HUES6 (cell line): ENCODE data around the gene AKAP6.

Experiments
- H3K27ac ChIP-seq: 2 replicates; pipeline ENCODE4 v1.7.0; 2013; ENCODE audit warnings: low read depth, mild to moderate bottlenecking, low read length, inconsistent platforms
- H3K27me3 ChIP-seq: 2 replicates; pipeline ENCODE4 v1.6.1; 2013; ENCODE audit warnings: low read length; ENCODE audit not compliant: control insufficient read depth, insufficient read depth
- H3K36me3 ChIP-seq: 2 replicates; pipeline ENCODE4 v1.6.1; 2013; ENCODE audit warnings: low read length; ENCODE audit not compliant: control insufficient read depth, insufficient read depth
- H3K4me1 ChIP-seq: 2 replicates; pipeline ENCODE4 v1.6.1; 2013; ENCODE audit warnings: low read length; ENCODE audit not compliant: control insufficient read depth, insufficient read depth
- H3K4me3 ChIP-seq: 2 replicates; pipeline ENCODE4 v1.5.1; 2013; ENCODE audit warnings: low read depth, low read length
- H3K9ac ChIP-seq: one replicate; pipeline ENCODE4 v1.6.1; 2013; ENCODE audit warnings: mild to moderate bottlenecking, low read length
- H3K9me3 ChIP-seq: 2 replicates; pipeline ENCODE4 v1.6.1; 2013; ENCODE audit warnings: low read depth, low read length; ENCODE audit not compliant: control insufficient read depth, insufficient read depth

Gene AKAP6

GRCh38 chr14:32677129-32677780 is 348.2 kb downstream of the AKAP6 start:
- Histone ChIP-seq H3K4me3 (no peak overlapping the region), H3K4me1 (no peaks in the 10 kb centered on the region), H3K9ac (no peak overlapping the region), H3K27ac (no peak overlapping the region), H3K9me3 (0 out of 2 replicates have a peak, but pooled peaks cover 3% of the 10 kb centered on the region), H3K27me3 (no peaks in the 10 kb centered on the region), H3K36me3 (no peaks in the 10 kb centered on the region)

GRCh38 chr14:32678088-32678487 is 349.0 kb downstream of the AKAP6 start:
- no peak overlapping the region for H3K9ac ChIP-seq
- H3K4me1 ChIP-seq: no peaks in the 10 kb centered on the region
- no peaks in the 10 kb centered on the region for H3K27me3 ChIP-seq
- no peak overlapping the region for H3K4me3 ChIP-seq
- no peak overlapping the region for H3K27ac ChIP-seq
- 0 out of 2 replicates have a peak, but pooled peaks cover 3% of the 10 kb centered on the region for H3K9me3 ChIP-seq
- H3K36me3 ChIP-seq: no peaks in the 10 kb centered on the region

DNA sequence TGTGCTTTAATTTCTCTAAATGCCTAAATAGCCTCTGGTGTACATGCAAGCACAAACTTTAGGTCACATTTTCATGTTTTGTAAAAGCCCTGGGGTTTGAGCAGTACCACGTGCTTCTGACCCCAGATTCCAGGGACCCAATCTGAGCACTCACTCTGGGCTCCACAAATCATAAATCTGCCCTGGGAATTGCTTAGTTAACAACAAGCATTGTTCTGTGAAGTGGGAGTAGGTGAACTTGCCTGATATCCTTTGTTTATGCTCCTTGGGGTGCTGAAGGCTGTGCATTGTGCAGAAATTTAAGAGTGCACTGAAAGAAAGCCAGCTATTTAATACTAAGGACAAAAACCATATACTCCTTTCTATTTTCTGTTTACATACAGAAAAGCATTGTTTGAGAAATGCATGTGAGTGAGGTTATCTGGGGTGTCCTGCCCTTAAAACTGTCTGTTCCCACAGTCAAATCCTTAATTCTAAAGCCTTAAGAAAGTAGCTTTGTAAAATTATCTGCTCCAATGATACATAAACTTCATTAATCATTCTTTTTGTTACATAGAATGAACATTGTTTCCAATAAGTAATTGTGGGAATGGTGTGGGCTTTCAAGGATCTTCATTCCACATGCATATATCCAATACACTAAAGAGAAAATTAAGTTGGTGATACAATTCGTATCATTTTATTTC is 351.0 kb downstream of the AKAP6 start:
- no peaks in the 10 kb centered on the region for H3K9me3 ChIP-seq
- H3K36me3 ChIP-seq: no peaks in the 10 kb centered on the region
- H3K27ac ChIP-seq: no peak overlapping the region

GRCh38 chr14:32681598-32681997 is 352.5 kb downstream of the AKAP6 start:
- H3K27me3 ChIP-seq: no peaks in the 10 kb centered on the region
- H3K36me3 ChIP-seq: no peaks in the 10 kb centered on the region
- no peak overlapping the region for H3K9ac ChIP-seq
- no peaks in the 10 kb centered on the region for H3K4me1 ChIP-seq
- no peak overlapping the region for H3K27ac ChIP-seq
- H3K9me3 ChIP-seq: no peaks in the 10 kb centered on the region
- H3K4me3 ChIP-seq: no peak overlapping the region

More for the DNA sequence above, 351.0 kb downstream of the AKAP6 start:
- H3K27me3 ChIP-seq: no peaks in the 10 kb centered on the region
- no peaks in the 10 kb centered on the region for H3K4me1 ChIP-seq
- H3K9ac ChIP-seq: no peak overlapping the region
- no peak overlapping the region for H3K4me3 ChIP-seq

- Histone ChIP-seq H3K27ac (no peak overlapping the region), H3K9me3 (no peaks in the 10 kb centered on the region), H3K4me1 (no peaks in the 10 kb centered on the region), H3K27me3 (no peaks in the 10 kb centered on the region), H3K36me3 (no peaks in the 10 kb centered on the region), H3K9ac (no peak overlapping the region), H3K4me3 (no peak overlapping the region)
Observed at GRCh38 chr14:32682214-32682613, 353.1 kb downstream of the AKAP6 start.

GRCh38 chr14:32683679-32684078 is 354.6 kb downstream of the AKAP6 start:
- H3K9ac ChIP-seq: no peak overlapping the region
- H3K27ac ChIP-seq: no peak overlapping the region
- H3K27me3 ChIP-seq: no peaks in the 10 kb centered on the region
- no peaks in the 10 kb centered on the region for H3K9me3 ChIP-seq
- H3K4me1 ChIP-seq: no peaks in the 10 kb centered on the region
- H3K4me3 ChIP-seq: no peak overlapping the region
- no peaks in the 10 kb centered on the region for H3K36me3 ChIP-seq

GRCh38 chr14:32688941-32689340 is 359.8 kb downstream of the AKAP6 start:
- Histone ChIP-seq H3K9me3 (no peaks in the 10 kb centered on the region), H3K27me3 (no peaks in the 10 kb centered on the region), H3K36me3 (no peaks in the 10 kb centered on the region), H3K27ac (no peak overlapping the region), H3K4me3 (no peak overlapping the region), H3K4me1 (no peaks in the 10 kb centered on the region), H3K9ac (no peak overlapping the region)

GRCh38 chr14:32692441-32692840 is 363.3 kb downstream of the AKAP6 start:
- Histone ChIP-seq H3K27me3 (no peaks in the 10 kb centered on the region), H3K9me3 (no peaks in the 10 kb centered on the region), H3K9ac (no peak overlapping the region), H3K36me3 (no peaks in the 10 kb centered on the region), H3K4me1 (no peaks in the 10 kb centered on the region), H3K4me3 (no peak overlapping the region), H3K27ac (no peak overlapping the region)

DNA sequence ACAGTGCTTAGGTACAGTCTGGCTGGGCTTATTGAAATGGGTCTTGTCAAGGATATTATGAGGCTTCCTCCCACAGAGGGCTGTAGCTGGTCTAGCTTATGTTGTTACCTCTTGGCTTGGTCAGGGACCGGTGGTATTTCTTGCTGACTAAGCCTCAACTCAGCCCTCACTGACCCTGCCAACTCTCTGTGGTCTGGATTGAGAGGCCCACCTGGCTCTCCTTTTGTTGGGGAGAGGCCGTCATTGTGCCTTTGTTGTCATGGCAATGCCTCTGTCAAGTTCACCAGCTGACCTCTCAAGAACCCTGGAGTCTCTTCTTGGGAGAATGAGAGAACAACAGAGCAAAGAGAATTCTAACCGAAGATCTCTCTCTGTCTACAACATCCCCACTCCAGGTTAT is 364.0 kb downstream of the AKAP6 start:
- no peaks in the 10 kb centered on the region for H3K4me1 ChIP-seq
- no peaks in the 10 kb centered on the region for H3K9me3 ChIP-seq
- H3K27ac ChIP-seq: no peak overlapping the region
- no peak overlapping the region for H3K4me3 ChIP-seq
- H3K36me3 ChIP-seq: no peaks in the 10 kb centered on the region
- H3K9ac ChIP-seq: no peak overlapping the region
- no peaks in the 10 kb centered on the region for H3K27me3 ChIP-seq

- Histone ChIP-seq H3K9ac (no peak overlapping the region), H3K36me3 (no peaks in the 10 kb centered on the region), H3K4me1 (no peaks in the 10 kb centered on the region), H3K27ac (no peak overlapping the region), H3K9me3 (no peaks in the 10 kb centered on the region), H3K4me3 (no peak overlapping the region), H3K27me3 (no peaks in the 10 kb centered on the region)
Observed at GRCh38 chr14:32694795-32695449, 365.8 kb downstream of the AKAP6 start.
